T-cell (primary cell): ENCODE measurements around the gene LRRTM4. TPM values are rescaled to one million over a fixed set of nuclear protein-coding genes. Genes with fewer than 3 reads are reported as not detected.

Experiments used
- ATAC-seq, 4 experiments: fragments of 200-7000 bp in 3 of 4; fragments of 150-1000 bp in 1 of 4; cut with Tn5 transposase; replicated peaks in 1 of 4; 1 replicate in 3 of 4; 2 replicates in 1 of 4; pipeline ENCODE4 v1.10.0; 2021; ENCODE audit warnings: moderate library complexity in 3 of 4, mild to moderate bottlenecking in 2 of 4, moderate number of reproducible peaks in 1 of 4
- CTCF ChIA-PET, 2 donors: fragments of 300-600 bp; sonication (Branson Sonifier 250); formaldehyde crosslinking; loops; one replicate each; lab custom pipeline; 2022; ENCODE audit warnings: antibody characterized with exemption in 2 of 2; lab: Charles Lee
- POLR2A ChIA-PET, 2 donors: fragments of 300-600 bp; sonication (Branson Sonifier 250); formaldehyde crosslinking; loops; one replicate each; lab custom pipeline; 2022; ENCODE audit warnings: antibody characterized with exemption in 2 of 2; lab: Charles Lee
- DNase-seq, 35 experiments: peaks; one replicate each; pipeline versions ENCODE4 v3.0.0 to v3.0.0-alpha.2; 2013 to 2023
- H3K27ac ChIP-seq: one replicate; pipeline ENCODE4 v1.5.1; 2013; ENCODE audit warnings: low read length
- H3K27me3 ChIP-seq, 2 experiments: replicated peaks in 1 of 2; 1 replicate in 1 of 2; 2 replicates in 1 of 2; pipeline versions ENCODE4 v1.6.1 to v1.7.0; 2013; ENCODE audit warnings: low read length in 1 of 2, mixed read lengths in 1 of 2; ENCODE audit not compliant: control insufficient read depth in 2 of 2, insufficient read depth in 2 of 2; ENCODE audit errors: extremely low read depth in 1 of 2
- H3K36me3 ChIP-seq, 2 donors: 1 replicate in 1 of 2; 2 replicates in 1 of 2; pipeline versions ENCODE4 v1.6.1 to v1.7.0; 2013; ENCODE audit warnings: low read length in 1 of 2; ENCODE audit not compliant: control insufficient read depth in 2 of 2, insufficient read depth in 1 of 2; ENCODE audit errors: extremely low read depth in 1 of 2
- H3K4me1 ChIP-seq, 2 experiments: 1 replicate in 1 of 2; 2 replicates in 1 of 2; pipeline versions ENCODE4 v1.6.1 to v1.7.0; 2013; ENCODE audit warnings: low read length in 2 of 2, mixed read lengths in 1 of 2; ENCODE audit not compliant: insufficient read depth in 2 of 2, control insufficient read depth in 1 of 2; ENCODE audit errors: extremely low read depth in 1 of 2
- H3K4me3 ChIP-seq, 2 donors: 1 replicate in 1 of 2; 2 replicates in 1 of 2; pipeline versions ENCODE4 v1.5.1 to v1.7.0; 2013; ENCODE audit warnings: mild to moderate bottlenecking in 2 of 2, low read length in 1 of 2, moderate library complexity in 1 of 2; ENCODE audit not compliant: control insufficient read depth in 1 of 2; ENCODE audit errors: extremely low read depth in 1 of 2
- H3K9me3 ChIP-seq: 2 replicates; pipeline ENCODE4 v1.7.0; 2013
- H3K27ac Mint-ChIP-seq, 2 donors: one replicate each; pipeline ENCODE4 v1.8.0; 2020 to 2021; ENCODE audit warnings: mild to moderate bottlenecking in 2 of 2, mixed read lengths in 2 of 2
- H3K27me3 Mint-ChIP-seq, 2 donors: one replicate each; pipeline ENCODE4 v1.8.0; 2021 to 2022; ENCODE audit warnings: mixed read lengths in 2 of 2
- H3K36me3 Mint-ChIP-seq: one replicate; pipeline ENCODE4 v1.8.0; 2021; ENCODE audit warnings: mixed read lengths
- H3K4me1 Mint-ChIP-seq, 3 donors: one replicate each; pipeline ENCODE4 v1.8.0; 2020 to 2022; ENCODE audit warnings: mixed read lengths in 3 of 3, mild to moderate bottlenecking in 1 of 3
- H3K4me3 Mint-ChIP-seq, 3 donors: one replicate each; pipeline ENCODE4 v1.8.0; 2020 to 2022; ENCODE audit warnings: mild to moderate bottlenecking in 3 of 3, mixed read lengths in 3 of 3, moderate library complexity in 3 of 3
- H3K9me3 Mint-ChIP-seq, 3 donors: one replicate each; pipeline ENCODE4 v1.8.0; 2020 to 2022; ENCODE audit warnings: mixed read lengths in 3 of 3
- WGBS: methylation state at CpG from one replicate; pipeline ENCODE4 v1.1.5; 2013; ENCODE audit warnings: missing lambda C conversion rate; ENCODE audit not compliant: insufficient coverage; 5-methylcytosine and 5-hydroxymethylcytosine counted together
- total RNA-seq, 35 experiments: library from RNA in 6 of 35; stranded (reverse) in 6 of 35; fragments of 120-200 nt in 1 of 35; gene quantifications; one replicate each; pipeline versions ENCODE4 v1.2.1 to v1.2.4 and lab custom pipeline; 2013 to 2026

Gene LRRTM4
- total RNA-seq, 5 donors from 2014 or later (not counting 1 experiment from before 2014, with no cell fraction given): not detected

- ATAC-seq (no peak), DNase-seq (no peak)
- H3K27me3 ChIP-seq: no peaks in the 10 kb centered on the region
- H3K4me1 Mint-ChIP-seq: no peaks in the 10 kb centered on the region
- no peak overlapping the region for H3K27ac ChIP-seq
- H3K9me3 Mint-ChIP-seq: peaks cover 8 to 19% (median 13%) of the 10 kb centered on the region in 3 donors
- H3K27me3 Mint-ChIP-seq: no peaks in the 10 kb centered on the region
- no peak overlapping the region for H3K4me3 Mint-ChIP-seq
- no peaks in the 10 kb centered on the region for H3K36me3 Mint-ChIP-seq
- CTCF ChIA-PET: no interaction called here
- POLR2A ChIA-PET: no interaction called here
- H3K27ac Mint-ChIP-seq: no peak overlapping the region
- no peaks in the 10 kb centered on the region for H3K4me1 ChIP-seq
- no peaks in the 10 kb centered on the region for H3K36me3 ChIP-seq
- no CpG with 5 or more reads among the region's 3 CpGs for WGBS
- no peak overlapping the region for H3K4me3 ChIP-seq
- no peaks in the 10 kb centered on the region for H3K9me3 ChIP-seq
Measured at GRCh38 chr2:77021161-77021560, 501.0 kb downstream of the LRRTM4 start.

GRCh38 chr2:77018219-77018618 is 504.0 kb downstream of the LRRTM4 start:
- no CpG with 5 or more reads among the region's 1 CpG for WGBS
- H3K27ac Mint-ChIP-seq: no peak overlapping the region
- H3K4me1 Mint-ChIP-seq: no peaks in the 10 kb centered on the region
- no peaks in the 10 kb centered on the region for H3K36me3 Mint-ChIP-seq
- no peaks in the 10 kb centered on the region for H3K4me1 ChIP-seq
- DNase-seq (no peak), ATAC-seq (no peak)
- no peaks in the 10 kb centered on the region for H3K27me3 ChIP-seq
- H3K4me3 ChIP-seq: no peak overlapping the region
- no peaks in the 10 kb centered on the region for H3K27me3 Mint-ChIP-seq
- H3K4me3 Mint-ChIP-seq: no peak overlapping the region
- peaks cover 0 to 17% (median 13%) of the 10 kb centered on the region in 3 donors for H3K9me3 Mint-ChIP-seq
- ChIA-PET POLR2A (no interaction called here), CTCF (interaction anchor here in 1 of 2 donors (0.6 kb wide), 1 partner anchor 59 kb away, joined by 6 read pairs; no protein-coding TSS in a partner anchor)
- no peaks in the 10 kb centered on the region for H3K9me3 ChIP-seq
- no peak overlapping the region for H3K27ac ChIP-seq
- H3K36me3 ChIP-seq: no peaks in the 10 kb centered on the region

GRCh38 chr2:77017355-77017745 is 504.8 kb downstream of the LRRTM4 start:
- H3K27me3 ChIP-seq: no peaks in the 10 kb centered on the region
- H3K27ac Mint-ChIP-seq: no peak overlapping the region
- H3K4me3 ChIP-seq: no peak overlapping the region
- ATAC-seq: no peak
- H3K4me1 ChIP-seq: no peaks in the 10 kb centered on the region
- H3K4me3 Mint-ChIP-seq: no peak overlapping the region
- no peaks in the 10 kb centered on the region for H3K36me3 ChIP-seq
- no peaks in the 10 kb centered on the region for H3K9me3 ChIP-seq
- no peaks in the 10 kb centered on the region for H3K36me3 Mint-ChIP-seq
- no peak overlapping the region for H3K27ac ChIP-seq
- POLR2A ChIA-PET: no interaction called here
- H3K4me1 Mint-ChIP-seq: no peaks in the 10 kb centered on the region
- WGBS: no CpG with 5 or more reads among the region's 3 CpGs
- no peaks in the 10 kb centered on the region for H3K27me3 Mint-ChIP-seq
- CTCF ChIA-PET: no interaction called here
- DNase-seq: no peak
- H3K9me3 Mint-ChIP-seq: peaks cover 0 to 16% (median 11%) of the 10 kb centered on the region in 3 donors

GRCh38 chr2:77016443-77017354 is 505.5 kb downstream of the LRRTM4 start:
- H3K9me3 Mint-ChIP-seq: peaks cover 0 to 14% (median 5%) of the 10 kb centered on the region in 3 donors
- H3K4me1 Mint-ChIP-seq: no peaks in the 10 kb centered on the region
- POLR2A ChIA-PET: interaction anchor here in 1 of 2 donors (0.7 kb wide), 1 partner anchor 45 kb away, joined by 5 read pairs; no protein-coding TSS in a partner anchor
- CTCF ChIA-PET: no interaction called here
- H3K4me3 ChIP-seq: no peak overlapping the region
- no peaks in the 10 kb centered on the region for H3K9me3 ChIP-seq
- H3K27ac Mint-ChIP-seq: no peak overlapping the region
- no CpG with 5 or more reads among the region's 4 CpGs for WGBS
- H3K4me3 Mint-ChIP-seq: no peak overlapping the region
- DNase-seq (no peak), ATAC-seq (no peak)
- no peak overlapping the region for H3K27ac ChIP-seq
- H3K27me3 Mint-ChIP-seq: no peaks in the 10 kb centered on the region
- no peaks in the 10 kb centered on the region for H3K36me3 ChIP-seq
- H3K27me3 ChIP-seq: no peaks in the 10 kb centered on the region
- H3K4me1 ChIP-seq: no peaks in the 10 kb centered on the region
- H3K36me3 Mint-ChIP-seq: no peaks in the 10 kb centered on the region

GRCh38 chr2:77013953-77014352 is 508.2 kb downstream of the LRRTM4 start:
- DNase-seq (no peak), ATAC-seq (no peak)
- Mint-ChIP-seq H3K36me3 (no peaks in the 10 kb centered on the region), H3K4me1 (no peaks in the 10 kb centered on the region), H3K4me3 (no peak overlapping the region), H3K9me3 (peaks cover 0 to 22% (median 17%) of the 10 kb centered on the region in 3 donors), H3K27me3 (no peaks in the 10 kb centered on the region), H3K27ac (no peak overlapping the region)
- no peaks in the 10 kb centered on the region for H3K27me3 ChIP-seq
- H3K9me3 ChIP-seq: no peaks in the 10 kb centered on the region
- WGBS: no CpG with 5 or more reads among the region's 2 CpGs
- H3K4me3 ChIP-seq: no peak overlapping the region
- CTCF ChIA-PET: no interaction called here
- no peaks in the 10 kb centered on the region for H3K36me3 ChIP-seq
- H3K4me1 ChIP-seq: no peaks in the 10 kb centered on the region
- POLR2A ChIA-PET: no interaction called here
- H3K27ac ChIP-seq: no peak overlapping the region

- Histone ChIP-seq H3K36me3 (no peaks in the 10 kb centered on the region), H3K27me3 (no peaks in the 10 kb centered on the region), H3K4me3 (no peak overlapping the region), H3K27ac (no peak overlapping the region), H3K9me3 (no peaks in the 10 kb centered on the region), H3K4me1 (no peaks in the 10 kb centered on the region)
- no CpG with 5 or more reads among the region's 2 CpGs for WGBS
- H3K4me3 Mint-ChIP-seq: no peak overlapping the region
- no peaks in the 10 kb centered on the region for H3K4me1 Mint-ChIP-seq
- POLR2A ChIA-PET: no interaction called here
- no peaks in the 10 kb centered on the region for H3K36me3 Mint-ChIP-seq
- no peaks in the 10 kb centered on the region for H3K27me3 Mint-ChIP-seq
- H3K27ac Mint-ChIP-seq: no peak overlapping the region
- DNase-seq (no peak), ATAC-seq (no peak)
- CTCF ChIA-PET: no interaction called here
- peaks cover 0 to 26% (median 20%) of the 10 kb centered on the region in 3 donors for H3K9me3 Mint-ChIP-seq
Measured at GRCh38 chr2:77013457-77013856, 508.7 kb downstream of the LRRTM4 start.
